SJCRH30 (cell line): ENCODE data around the gene CYGB. TPM values are rescaled to one million over a fixed set of nuclear protein-coding genes. Genes with fewer than 3 reads are reported as not detected.

ENCODE experiments used
- DNase-seq, 2 experiments: peaks; one replicate each; pipeline ENCODE4 v3.0.0-alpha.2; 2015 to 2020
- H3K27ac ChIP-seq: fragments of 250-450 bp; sonication (Bioruptor Pico); 2 replicates; pipeline ENCODE4 v1.5.1; 2020; ENCODE audit warnings: mild to moderate bottlenecking, moderate library complexity
- H3K27me3 ChIP-seq: fragments of 250-450 bp; sonication (Bioruptor Pico); 2 replicates; pipeline ENCODE4 v1.5.1; 2020; ENCODE audit warnings: mild to moderate bottlenecking, moderate library complexity
- H3K36me3 ChIP-seq: fragments of 250-450 bp; sonication (Bioruptor Pico); 2 replicates; pipeline ENCODE4 v1.5.1; 2020; ENCODE audit warnings: mild to moderate bottlenecking, moderate library complexity
- H3K4me1 ChIP-seq: fragments of 250-450 bp; sonication (Bioruptor Pico); 2 replicates; pipeline ENCODE4 v1.5.1; 2020; ENCODE audit warnings: mild to moderate bottlenecking, moderate library complexity
- H3K4me3 ChIP-seq: fragments of 250-450 bp; sonication (Bioruptor Pico); 2 replicates; pipeline ENCODE4 v1.5.1; 2020; ENCODE audit warnings: mild to moderate bottlenecking, moderate library complexity
- H3K9me3 ChIP-seq: fragments of 250-450 bp; sonication (Bioruptor Pico); replicated peaks from 2 replicates; pipeline ENCODE4 v1.5.1; 2020; ENCODE audit warnings: mild to moderate bottlenecking, moderate library complexity
- total RNA-seq: library from RNA; depleted of rRNA; stranded (reverse); fragments of >200 nt; shearing (Covaris generic); gene quantifications from 2 replicates; pipeline ENCODE4 v1.2.3, GENCODE V29; 2014; rRNA removed

CYGB gene
- total RNA-seq, result not detected in 2 replicates

DNA sequence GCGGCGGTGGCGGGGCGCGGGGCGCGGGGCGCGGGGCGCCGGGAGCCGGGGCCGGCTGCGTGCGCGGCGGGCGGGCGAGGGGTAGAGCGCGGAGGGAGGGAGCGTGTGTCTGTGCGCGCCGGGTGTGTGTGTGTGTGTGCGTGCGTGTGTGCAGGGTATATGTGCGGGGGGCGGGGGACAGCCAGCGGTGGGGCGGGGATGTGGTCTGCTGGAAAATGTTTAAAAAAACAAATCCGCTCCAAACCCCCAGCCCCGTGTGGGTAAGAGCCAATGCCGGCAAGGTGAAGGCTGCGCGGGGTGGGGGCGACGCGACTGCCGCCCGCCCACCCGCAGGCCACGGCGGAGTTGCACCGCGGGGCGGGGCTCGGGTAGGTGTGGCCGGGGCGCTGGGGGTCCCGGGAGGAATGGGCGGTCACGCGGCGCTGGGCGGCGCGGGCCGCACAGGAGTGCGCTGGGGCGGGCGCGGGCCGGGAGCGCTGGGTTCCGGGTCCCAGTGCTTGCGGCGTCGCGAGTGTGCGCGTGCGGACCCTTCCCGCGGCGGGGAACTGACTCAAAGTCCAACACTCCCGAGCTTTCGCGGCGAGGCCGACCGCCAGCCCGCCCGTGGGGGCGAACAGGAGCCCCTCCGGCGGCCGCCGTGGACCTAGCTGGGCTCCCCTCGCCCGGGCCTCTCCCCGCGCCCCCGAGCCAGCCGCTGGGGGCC is at the start of gene CYGB:
Gene CYGB, minus strand, starts transcription at position 132 of the 703 bp plus-strand sequence. CDS start 167 bp downstream, outside the sequence.
- Histone ChIP-seq H3K36me3 (no peaks in the 10 kb centered on the region), H3K4me1 (peaks cover 30% of the 10 kb centered on the region), H3K27me3 (no peaks in the 10 kb centered on the region), H3K27ac (no peak within 1 kb of the TSS; the same call in 1 of the 2 replicates), H3K9me3 (no peaks in the 10 kb centered on the region), H3K4me3 (no peak within 1 kb of the TSS)
- DNase-seq, result no peak

DNA sequence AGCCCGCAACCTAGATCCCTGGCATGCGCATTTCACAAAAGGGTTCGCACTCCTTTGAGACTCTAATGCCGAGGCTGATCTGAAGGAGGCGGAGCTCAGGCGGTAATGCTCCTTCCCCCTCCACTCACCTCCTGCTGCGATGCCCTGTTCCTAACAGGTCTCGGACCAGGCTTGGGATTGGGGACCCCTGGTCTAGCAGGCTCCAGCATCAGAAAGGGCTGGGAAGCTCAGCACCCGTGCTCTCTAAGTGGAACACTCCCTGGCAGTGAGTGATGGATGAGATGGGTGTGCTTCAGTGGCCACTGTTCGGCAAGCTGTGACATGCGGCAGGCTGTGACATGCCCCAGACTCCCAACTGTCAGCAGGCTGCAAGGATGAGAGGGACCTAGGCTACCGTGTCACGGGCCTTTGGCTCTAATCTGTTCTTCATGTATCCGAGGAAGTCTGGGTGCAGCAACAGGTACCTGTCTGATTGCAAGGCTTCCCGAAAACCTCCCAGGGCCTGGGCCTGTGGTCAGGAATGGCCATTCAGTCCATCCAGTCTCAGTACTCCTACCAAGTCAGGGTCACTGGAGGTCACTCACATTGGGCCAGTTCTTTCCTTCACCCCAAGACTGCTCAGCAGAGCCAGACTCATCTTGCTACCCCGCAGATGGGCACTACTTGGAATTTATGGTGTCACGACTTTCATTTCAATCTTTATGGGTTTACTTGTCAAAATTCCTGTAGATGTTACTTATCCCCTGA is 49.4 kb upstream of the CYGB start:
- H3K4me1 ChIP-seq, result peaks cover 8% of the 10 kb centered on the region
- no peak overlapping the region for H3K4me3 ChIP-seq
- H3K27me3 ChIP-seq, result no peaks in the 10 kb centered on the region
- H3K9me3 ChIP-seq, result no peaks in the 10 kb centered on the region; the same call in 1 of the 2 replicates
- no peak overlapping the region for H3K27ac ChIP-seq
- H3K36me3 ChIP-seq, result no peaks in the 10 kb centered on the region
- DNase-seq, result peak; percentile 40 to 66

GRCh38 chr17:76585649-76586593 is 48.4 kb upstream of the CYGB start, which contains the start of gene ST6GALNAC2:
TSS of gene ST6GALNAC2 (minus strand) at chr17:76585860. CDS start at chr17:76585808, 52 bp downstream.
- Histone ChIP-seq H3K27me3 (no peaks in the 10 kb centered on the region), H3K9me3 (no peaks in the 10 kb centered on the region; the same call in 1 of the 2 replicates), H3K27ac (no peak within 1 kb of the TSS), H3K36me3 (no peaks in the 10 kb centered on the region), H3K4me3 (peak within 1 kb of the TSS; percentile 36), H3K4me1 (peaks cover 17% of the 10 kb centered on the region)
- peak; percentile 47 to 56 for DNase-seq

DNA sequence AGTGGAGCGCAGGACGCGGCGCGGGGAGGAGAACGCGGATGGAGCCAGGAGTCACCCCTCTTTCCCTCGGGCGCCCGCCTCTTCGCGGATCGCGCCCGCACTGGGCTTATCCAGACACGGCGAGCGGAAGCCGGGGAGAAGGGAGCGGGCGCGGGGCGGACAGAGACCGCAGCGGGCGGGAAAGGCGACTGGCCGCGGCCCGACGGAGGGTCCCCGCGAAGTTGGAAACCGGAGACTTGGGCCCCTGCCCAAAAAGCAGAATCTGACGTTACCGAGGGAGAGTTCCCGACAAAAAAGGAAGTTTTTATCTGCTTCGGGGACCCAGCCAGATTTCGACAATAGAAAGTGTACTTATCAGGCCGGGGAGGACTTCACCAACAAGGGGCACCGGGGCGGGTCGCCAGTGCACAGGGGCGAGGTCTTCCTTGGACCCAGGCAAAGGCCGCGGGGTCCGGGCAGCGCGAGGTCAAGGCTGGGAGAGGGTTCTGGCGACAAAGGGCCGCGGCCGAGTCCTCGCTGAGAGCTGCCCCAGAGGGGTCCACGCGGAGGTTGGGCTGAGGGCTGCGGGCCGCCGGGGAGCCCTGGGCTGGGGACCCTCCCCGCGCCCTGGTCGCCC is 47.6 kb upstream of the CYGB start:
- no peaks in the 10 kb centered on the region for H3K27me3 ChIP-seq

GRCh38 chr17:76584427-76585032 is 47.0 kb upstream of the CYGB start:
- H3K36me3 ChIP-seq, result no peaks in the 10 kb centered on the region
- H3K4me3 ChIP-seq, result no peak overlapping the region
- no peaks in the 10 kb centered on the region for H3K27me3 ChIP-seq

More for the DNA sequence above, 47.6 kb upstream of the CYGB start:
- Histone ChIP-seq H3K9me3 (no peaks in the 10 kb centered on the region; the same call in 1 of the 2 replicates), H3K36me3 (no peaks in the 10 kb centered on the region), H3K27ac (no peak overlapping the region), H3K4me1 (peaks cover 21% of the 10 kb centered on the region), H3K4me3 (no peak overlapping the region)
- DNase-seq, result no peak

DNA sequence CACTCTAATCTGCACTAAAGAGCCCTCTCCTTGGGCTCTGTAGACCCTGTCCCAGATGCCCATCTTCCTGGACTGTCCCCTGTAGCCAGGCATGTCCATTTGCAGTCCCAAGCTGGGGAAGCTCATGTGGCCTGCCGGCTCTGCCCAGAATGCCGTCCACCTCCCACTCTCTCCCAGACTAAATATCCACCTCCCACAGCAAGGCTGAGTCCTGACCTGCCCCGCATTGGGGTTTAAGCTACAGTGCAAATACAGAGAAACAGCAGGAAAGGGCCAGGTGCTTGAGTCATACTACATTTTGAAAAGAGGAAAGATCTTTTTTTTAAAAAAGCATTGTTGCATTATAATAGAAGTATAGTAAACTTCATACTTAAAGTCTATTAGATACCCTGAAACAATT is 45.2 kb upstream of the CYGB start:
- no peak for DNase-seq
- Histone ChIP-seq H3K27me3 (no peaks in the 10 kb centered on the region), H3K27ac (no peak overlapping the region), H3K4me3 (no peak overlapping the region), H3K36me3 (no peaks in the 10 kb centered on the region), H3K9me3 (0 out of 2 replicates have a peak, but pooled peaks cover 2% of the 10 kb centered on the region), H3K4me1 (peaks cover 21% of the 10 kb centered on the region)

More at GRCh38 chr17:76584427-76585032, 47.0 kb upstream of the CYGB start:
- DNase-seq, result no peak
- Histone ChIP-seq H3K27ac (no peak overlapping the region), H3K9me3 (no peaks in the 10 kb centered on the region; the same call in 1 of the 2 replicates), H3K4me1 (peaks cover 21% of the 10 kb centered on the region)

DNA sequence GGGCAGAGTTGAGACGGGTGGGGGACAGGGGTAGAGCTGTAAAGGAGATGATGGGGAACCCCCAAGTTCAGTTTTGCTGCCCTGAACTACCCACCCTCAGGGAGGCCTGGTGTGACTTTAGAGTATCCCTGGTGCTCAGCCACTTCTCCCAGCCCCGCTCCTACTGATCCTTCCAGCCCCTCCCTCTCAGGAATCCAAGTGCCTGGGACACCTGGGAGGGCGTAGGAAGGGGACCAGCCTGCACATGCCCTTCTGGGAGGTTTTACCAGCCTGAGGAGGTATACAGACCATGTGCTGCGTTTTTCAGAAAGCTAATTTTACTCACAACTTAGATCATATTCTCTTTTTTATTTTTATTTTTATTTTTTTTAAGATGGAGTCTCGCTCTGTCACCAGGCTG is 44.0 kb upstream of the CYGB start:
- DNase-seq, result no peak
- Histone ChIP-seq H3K4me3 (no peak overlapping the region), H3K36me3 (no peaks in the 10 kb centered on the region)

GRCh38 chr17:76579281-76579680 is 41.8 kb upstream of the CYGB start:
- Histone ChIP-seq H3K4me3 (no peak overlapping the region), H3K36me3 (no peaks in the 10 kb centered on the region), H3K27ac (no peak overlapping the region), H3K27me3 (no peaks in the 10 kb centered on the region), H3K9me3 (0 out of 2 replicates have a peak, but pooled peaks cover 2% of the 10 kb centered on the region), H3K4me1 (peaks cover 13% of the 10 kb centered on the region)
- DNase-seq, result no peak

More for the DNA sequence above, 44.0 kb upstream of the CYGB start:
- H3K27ac ChIP-seq, result 0 out of 2 replicates have a peak overlapping the region, but pooled peaks have one; percentile 10
- H3K9me3 ChIP-seq, result 0 out of 2 replicates have a peak, but pooled peaks cover 2% of the 10 kb centered on the region
- H3K27me3 ChIP-seq, result no peaks in the 10 kb centered on the region
- H3K4me1 ChIP-seq, result peaks cover 13% of the 10 kb centered on the region

GRCh38 chr17:76578376-76578775 is 40.9 kb upstream of the CYGB start:
- no peak for DNase-seq
- Histone ChIP-seq H3K4me1 (peaks cover 13% of the 10 kb centered on the region), H3K4me3 (no peak overlapping the region), H3K36me3 (no peaks in the 10 kb centered on the region), H3K9me3 (0 out of 2 replicates have a peak, but pooled peaks cover 2% of the 10 kb centered on the region), H3K27me3 (no peaks in the 10 kb centered on the region), H3K27ac (no peak overlapping the region)

DNA sequence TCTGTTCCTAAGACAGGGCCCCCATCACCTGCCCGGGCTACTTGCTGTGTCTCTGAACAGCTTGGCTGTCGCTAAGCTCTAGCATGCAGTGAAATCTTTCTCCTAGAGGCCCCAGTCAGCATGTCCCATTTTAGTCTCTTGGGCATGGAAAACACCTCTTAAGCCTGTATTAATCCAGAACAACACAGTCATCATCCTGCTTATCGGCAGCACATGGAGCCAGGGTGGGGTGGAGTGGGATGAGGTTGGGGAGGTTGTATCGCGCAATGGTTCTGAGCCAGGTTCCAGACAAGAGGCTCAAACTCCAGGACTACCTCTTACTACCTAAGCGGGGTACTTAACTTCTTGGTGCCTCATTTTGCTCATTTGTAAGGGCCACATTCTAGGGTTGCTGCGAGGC is 40.4 kb upstream of the CYGB start:
- H3K27ac ChIP-seq, result no peak overlapping the region
- H3K4me3 ChIP-seq, result no peak overlapping the region
- DNase-seq, result no peak
- no peaks in the 10 kb centered on the region for H3K36me3 ChIP-seq
- 0 out of 2 replicates have a peak, but pooled peaks cover 2% of the 10 kb centered on the region for H3K9me3 ChIP-seq
- no peaks in the 10 kb centered on the region for H3K27me3 ChIP-seq
- H3K4me1 ChIP-seq, result peaks cover 13% of the 10 kb centered on the region

- no peak overlapping the region for H3K27ac ChIP-seq
- H3K4me1 ChIP-seq, result peaks cover 7% of the 10 kb centered on the region
- H3K9me3 ChIP-seq, result 0 out of 2 replicates have a peak, but pooled peaks cover 2% of the 10 kb centered on the region
- DNase-seq, result no peak
- H3K36me3 ChIP-seq, result no peaks in the 10 kb centered on the region
- no peaks in the 10 kb centered on the region for H3K27me3 ChIP-seq
- H3K4me3 ChIP-seq, result no peak overlapping the region
Observed at GRCh38 chr17:76576189-76576588, 38.7 kb upstream of the CYGB start.

DNA sequence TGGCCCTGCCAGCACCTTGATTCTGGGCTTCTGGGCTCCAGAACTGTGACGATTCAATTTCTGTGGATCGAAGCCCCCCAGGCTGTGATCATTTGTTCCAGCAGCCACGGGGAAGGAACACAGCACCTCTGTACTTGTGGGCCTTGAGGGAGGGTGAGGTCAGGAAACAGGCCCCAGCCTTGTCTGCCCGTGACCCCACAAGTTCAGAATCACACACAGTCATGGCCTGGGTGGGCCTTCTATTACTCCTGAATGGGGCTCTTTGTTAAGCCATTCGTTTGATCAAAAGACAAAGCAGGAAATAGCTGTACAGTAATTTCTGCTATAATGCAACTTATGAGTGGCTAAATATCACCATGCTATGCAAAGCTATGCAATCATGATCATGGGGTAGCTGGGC is 38.1 kb upstream of the CYGB start:
- H3K4me3 ChIP-seq, result no peak overlapping the region
- peaks cover under 1% of the 10 kb centered on the region for H3K4me1 ChIP-seq
- H3K9me3 ChIP-seq, result 0 out of 2 replicates have a peak, but pooled peaks cover 2% of the 10 kb centered on the region
- no peaks in the 10 kb centered on the region for H3K27me3 ChIP-seq
- no peaks in the 10 kb centered on the region for H3K36me3 ChIP-seq
- no peak overlapping the region for H3K27ac ChIP-seq
- DNase-seq, result peak in 1 of 2 experiments; percentile 53

DNA sequence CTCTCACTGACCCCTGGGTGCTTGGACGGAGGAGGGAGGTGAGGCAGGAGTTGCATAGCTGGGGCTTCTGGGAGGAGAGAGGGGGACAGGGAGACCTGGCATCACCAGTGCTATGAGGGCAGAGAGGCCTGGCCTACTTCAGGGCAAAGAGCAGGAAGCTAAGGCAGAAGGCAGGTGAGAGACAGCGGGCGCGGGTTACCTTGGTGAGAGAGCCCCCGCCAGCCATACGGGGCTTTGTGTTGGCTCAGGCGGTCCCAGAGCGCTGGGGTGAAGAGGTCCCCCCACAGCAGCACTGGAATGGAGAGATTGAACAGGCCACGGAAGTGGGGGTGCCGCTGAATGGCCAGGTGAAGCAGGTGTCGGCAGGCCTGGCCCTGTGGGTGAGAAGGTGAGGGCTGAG is 36.7 kb upstream of the CYGB start:
- no peaks in the 10 kb centered on the region for H3K27me3 ChIP-seq
- no peak overlapping the region for H3K27ac ChIP-seq
- peaks cover 7% of the 10 kb centered on the region for H3K4me1 ChIP-seq
- no peak overlapping the region for H3K4me3 ChIP-seq
- H3K9me3 ChIP-seq, result 0 out of 2 replicates have a peak, but pooled peaks cover 2% of the 10 kb centered on the region
- no peaks in the 10 kb centered on the region for H3K36me3 ChIP-seq
- DNase-seq, result no peak
